ENCODE results near the gene NPFFR1. TPM values are rescaled to one million over a fixed set of nuclear protein-coding genes. Genes with fewer than 3 reads are reported as not detected.

NPFFR1 gene
- total RNA-seq: not detected
- long read RNA-seq: 0 reads

- intact Hi-C loops (cut with DNase I): no loop called here
- no peak for DNase-seq (ENCODE audit: missing footprints)
- peak; percentile 59 for ATAC-seq
These were observed at the start of gene NPFFR1 for GRCh38 chr10:70283445-70284399. TSS of gene NPFFR1 (minus strand) at chr10:70284004. CDS start at chr10:70283676, 328 bp downstream.

GRCh38 chr10:70333268-70333667, 49.5 kb upstream of the NPFFR1 start:
- ATAC-seq: no peak

GRCh38 chr10:70331486-70332268, 47.9 kb upstream of the NPFFR1 start:
- ATAC-seq (peak; percentile 85), DNase-seq (ENCODE audit: missing footprints) (peak; percentile 70)
- intact Hi-C loops (cut with DNase I): no loop called here

More at GRCh38 chr10:70333268-70333667, 49.5 kb upstream of the NPFFR1 start:
- intact Hi-C loops (cut with DNase I): no loop called here
- no peak for DNase-seq (ENCODE audit: missing footprints)

GRCh38 chr10:70331160-70331485, 47.3 kb upstream of the NPFFR1 start:
- no peak for DNase-seq (ENCODE audit: missing footprints)
- intact Hi-C loops (cut with DNase I): no loop called here

GRCh38 chr10:70330671-70331070, 46.9 kb upstream of the NPFFR1 start:
- intact Hi-C loops (cut with DNase I): no loop called here
- no peak for ATAC-seq

More at GRCh38 chr10:70331160-70331485, 47.3 kb upstream of the NPFFR1 start:
- no peak for ATAC-seq

GRCh38 chr10:70328967-70329366, 45.2 kb upstream of the NPFFR1 start:
- DNase-seq (ENCODE audit: missing footprints): no peak
- no peak for ATAC-seq
- intact Hi-C loops (cut with DNase I): no loop called here

More at GRCh38 chr10:70330671-70331070, 46.9 kb upstream of the NPFFR1 start:
- no peak for DNase-seq (ENCODE audit: missing footprints)

- DNase-seq (ENCODE audit: missing footprints): no peak
- ATAC-seq: no peak
- intact Hi-C loops (cut with DNase I): no loop called here
These were observed 44.2 kb upstream of the NPFFR1 start for GRCh38 chr10:70328018-70328417.

- DNase-seq (ENCODE audit: missing footprints): no peak
- intact Hi-C loops (cut with DNase I): no loop called here
- ATAC-seq: no peak
These were observed 41.4 kb upstream of the NPFFR1 start for GRCh38 chr10:70324951-70325781.

- intact Hi-C loops (cut with DNase I): no loop called here
- peak; percentile 37 for ATAC-seq
- no peak for DNase-seq (ENCODE audit: missing footprints)
These were observed 40.6 kb upstream of the NPFFR1 start for GRCh38 chr10:70324339-70324861.

- DNase-seq (ENCODE audit: missing footprints): no peak
- intact Hi-C loops (cut with DNase I): no loop called here
- no peak for ATAC-seq
These were observed 40.0 kb upstream of the NPFFR1 start for GRCh38 chr10:70323697-70324338.

- no peak for DNase-seq (ENCODE audit: missing footprints)
- intact Hi-C loops (cut with DNase I): no loop called here
- no peak for ATAC-seq
These were observed 39.4 kb upstream of the NPFFR1 start for GRCh38 chr10:70323138-70323696.

GRCh38 chr10:70321897-70322890, 38.4 kb upstream of the NPFFR1 start:
- no peak for DNase-seq (ENCODE audit: missing footprints)
- intact Hi-C loops (cut with DNase I): no loop called here
- ATAC-seq: no peak

GRCh38 chr10:70321233-70321632, 37.4 kb upstream of the NPFFR1 start:
- ATAC-seq (no peak), DNase-seq (ENCODE audit: missing footprints) (no peak)
- intact Hi-C loops (cut with DNase I): no loop called here

GRCh38 chr10:70320751-70321150, 36.9 kb upstream of the NPFFR1 start:
- DNase-seq (ENCODE audit: missing footprints) (no peak), ATAC-seq (peak; percentile 59)
- intact Hi-C loops (cut with DNase I): no loop called here

GRCh38 chr10:70319824-70320223, 36.0 kb upstream of the NPFFR1 start:
- intact Hi-C loops (cut with DNase I): no loop called here
- no peak for DNase-seq (ENCODE audit: missing footprints)
- no peak for ATAC-seq

GRCh38 chr10:70319183-70319582, 35.4 kb upstream of the NPFFR1 start:
- ATAC-seq (no peak), DNase-seq (ENCODE audit: missing footprints) (no peak)
- intact Hi-C loops (cut with DNase I): no loop called here

GRCh38 chr10:70317943-70318318, 34.1 kb upstream of the NPFFR1 start:
- intact Hi-C loops (cut with DNase I): no loop called here
- ATAC-seq: no peak
- no peak for DNase-seq (ENCODE audit: missing footprints)

All from Right ventricle myocardium inferior (tissue), 1 donor.